GM19023 (cell line): ENCODE measurements around the gene MYL4.
A peak's percentile ranks its signal among the peaks of the same experiment; 100 is the strongest.
"Not testable (repeated sequence)": the region's sequence is repeated elsewhere in the genome, so short reads cannot be mapped to it uniquely, and the experiment has no call there.

Experiments used
- ATAC-seq: cut with Tn5 transposase; IDR thresholded peaks from one replicate; pipeline ENCODE4 v1.9.1; 2021; ENCODE audit warnings: mild to moderate bottlenecking, moderate library complexity; ENCODE audit not compliant: unreplicated experiment

MYL4 gene

GRCh38 chr17:47192554-47192953 lies 16.6 kb upstream of the MYL4 start:
- ATAC-seq = no peak

GRCh38 chr17:47193931-47194511 lies 15.1 kb upstream of the MYL4 start:
- no peak for ATAC-seq

- ATAC-seq = no peak
These were observed 11.3 kb upstream of the MYL4 start for GRCh38 chr17:47197821-47198220.

- ATAC-seq = no peak
These were observed 9.4 kb upstream of the MYL4 start for GRCh38 chr17:47199627-47200324.

- ATAC-seq = no peak
These were observed 8.9 kb upstream of the MYL4 start for GRCh38 chr17:47200325-47200664.

- ATAC-seq = no peak
These were observed 8.0 kb upstream of the MYL4 start for GRCh38 chr17:47201166-47201565.

GRCh38 chr17:47203984-47204721 lies 5.0 kb upstream of the MYL4 start:
- ATAC-seq = no peak

GRCh38 chr17:47204722-47205418 lies 4.3 kb upstream of the MYL4 start:
- peak; percentile 54 for ATAC-seq

GRCh38 chr17:47205419-47205963 lies 3.7 kb upstream of the MYL4 start:
- peak; percentile 54 for ATAC-seq

GRCh38 chr17:47207143-47208067 lies 1.7 kb upstream of the MYL4 start:
- no peak for ATAC-seq

GRCh38 chr17:47209499-47209898 lies 351 bp downstream of the MYL4 start:
- ATAC-seq = no peak

GRCh38 chr17:47210105-47210504 lies 957 bp downstream of the MYL4 start:
- no peak for ATAC-seq

GRCh38 chr17:47210779-47211178 lies 1.6 kb downstream of the MYL4 start:
- no peak for ATAC-seq

GRCh38 chr17:47212458-47212857 lies 3.3 kb downstream of the MYL4 start:
- ATAC-seq = no peak

- ATAC-seq = no peak
These were observed 4.4 kb downstream of the MYL4 start for GRCh38 chr17:47213540-47213939.

- no peak for ATAC-seq
These were observed 5.8 kb downstream of the MYL4 start for GRCh38 chr17:47214931-47215330.

- ATAC-seq = not testable (repeated sequence)
These were observed 7.7 kb downstream of the MYL4 start for GRCh38 chr17:47216821-47217220.

- not testable (repeated sequence) for ATAC-seq
These were observed 8.1 kb downstream of the MYL4 start for GRCh38 chr17:47217279-47217678.

GRCh38 chr17:47218896-47219430 lies 9.8 kb downstream of the MYL4 start:
- no peak for ATAC-seq
